H9 (cell line): ENCODE results near the gene RHOU. TPM values are rescaled to one million over a fixed set of nuclear protein-coding genes. Genes with fewer than 3 reads are reported as not detected.

ENCODE experiments used
- DNase-seq: peaks from one replicate; pipeline ENCODE4 v3.0.0-alpha.2; 2017
- H2AFZ ChIP-seq: one replicate; pipeline ENCODE4 v1.6.1; 2013; ENCODE audit warnings: mild to moderate bottlenecking, low read length, control low read depth, moderate library complexity
- H2AK5ac ChIP-seq: 2 replicates; pipeline ENCODE4 v1.6.1; 2013; ENCODE audit warnings: low read length, control low read depth, mixed read lengths; ENCODE audit not compliant: insufficient read length
- H2BK120ac ChIP-seq: one replicate; pipeline ENCODE4 v1.6.1; 2013; ENCODE audit warnings: low read depth, mild to moderate bottlenecking, low read length, control low read depth, inconsistent platforms; ENCODE audit not compliant: poor library complexity, severe bottlenecking
- H2BK12ac ChIP-seq: 2 replicates; pipeline ENCODE4 v1.6.1; 2013; ENCODE audit warnings: low read length, control low read depth, mixed read lengths, low read depth; ENCODE audit not compliant: insufficient read length
- H2BK15ac ChIP-seq: 2 replicates; pipeline ENCODE4 v1.6.1; 2013; ENCODE audit warnings: low read depth, low read length, control low read depth
- H2BK20ac ChIP-seq: one replicate; pipeline ENCODE4 v1.6.1; 2013; ENCODE audit warnings: low read depth, mild to moderate bottlenecking, low read length, control low read depth, inconsistent platforms; ENCODE audit not compliant: poor library complexity, severe bottlenecking
- H2BK5ac ChIP-seq: 2 replicates; pipeline ENCODE4 v1.6.1; 2013; ENCODE audit warnings: low read length, control low read depth, mixed read lengths; ENCODE audit not compliant: insufficient read length
- H3K14ac ChIP-seq: 2 replicates; pipeline ENCODE4 v1.6.1; 2013; ENCODE audit warnings: low read length, control low read depth; ENCODE audit not compliant: insufficient read depth
- H3K18ac ChIP-seq: 2 replicates; pipeline ENCODE4 v1.6.1; 2013; ENCODE audit warnings: low read depth, mild to moderate bottlenecking, mixed read lengths, low read length, control low read depth; ENCODE audit not compliant: insufficient read length
- H3K23ac ChIP-seq: 2 replicates; pipeline ENCODE4 v1.6.1; 2013; ENCODE audit warnings: low read length, control low read depth, mixed read lengths, low read depth; ENCODE audit not compliant: insufficient read length
- H3K23me2 ChIP-seq: 2 replicates; pipeline ENCODE4 v1.6.1; 2013; ENCODE audit warnings: low read depth, mild to moderate bottlenecking, mixed read lengths, low read length, control low read depth; ENCODE audit not compliant: insufficient read length, poor library complexity, severe bottlenecking
- H3K27ac ChIP-seq: 2 replicates; pipeline ENCODE4 v1.5.1; 2013; ENCODE audit warnings: low read length, control low read depth, mixed read lengths, low read depth; ENCODE audit not compliant: insufficient read length
- H3K27me3 ChIP-seq: 2 replicates; pipeline ENCODE4 v1.6.1; 2013; ENCODE audit warnings: low read length, control low read depth, inconsistent platforms; ENCODE audit not compliant: insufficient read depth
- H3K4ac ChIP-seq: 2 replicates; pipeline ENCODE4 v1.6.1; 2013; ENCODE audit warnings: low read depth, mild to moderate bottlenecking, control low read depth, inconsistent platforms, low read length, moderate library complexity
- H3K4me1 ChIP-seq: 2 replicates; pipeline ENCODE4 v1.6.1; 2013; ENCODE audit warnings: low read length, control low read depth, inconsistent platforms; ENCODE audit not compliant: insufficient read depth
- H3K4me2 ChIP-seq: 2 replicates; pipeline ENCODE4 v1.6.1; 2013; ENCODE audit warnings: low read length, control low read depth, mixed read lengths; ENCODE audit not compliant: insufficient read length, insufficient read depth
- H3K56ac ChIP-seq: 2 replicates; pipeline ENCODE4 v1.6.1; 2013; ENCODE audit warnings: low read depth, mild to moderate bottlenecking, mixed read lengths, low read length, control low read depth; ENCODE audit not compliant: insufficient read length
- H3K79me1 ChIP-seq: 2 replicates; pipeline ENCODE4 v1.6.1; 2013; ENCODE audit warnings: low read depth, mild to moderate bottlenecking, moderate library complexity, low read length, control low read depth, inconsistent platforms; ENCODE audit not compliant: insufficient read depth, poor library complexity, severe bottlenecking
- H3K79me2 ChIP-seq: 2 replicates; pipeline ENCODE4 v1.6.1; 2013; ENCODE audit warnings: low read length, control low read depth, inconsistent platforms; ENCODE audit not compliant: insufficient read depth
- H3K9ac ChIP-seq: 2 replicates; pipeline ENCODE4 v1.6.1; 2013; ENCODE audit warnings: low read length, control low read depth, mixed read lengths; ENCODE audit not compliant: insufficient read length; ENCODE audit errors: extremely low read depth
- H3K9me3 ChIP-seq: one replicate; pipeline ENCODE4 v1.6.1; 2013; ENCODE audit warnings: low read depth, low read length, inconsistent platforms; ENCODE audit not compliant: control insufficient read depth
- H3T11ph ChIP-seq: one replicate; pipeline ENCODE4 v1.6.1; 2013; ENCODE audit warnings: mild to moderate bottlenecking, low read length, control low read depth, inconsistent platforms
- H4K20me1 ChIP-seq: one replicate; pipeline ENCODE4 v1.6.1; 2013; ENCODE audit not compliant: control insufficient read depth, insufficient read length, insufficient read depth
- H4K5ac ChIP-seq: 2 replicates; pipeline ENCODE4 v1.6.1; 2013; ENCODE audit warnings: low read depth, mild to moderate bottlenecking, mixed read lengths, low read length, control low read depth; ENCODE audit not compliant: insufficient read length
- H4K8ac ChIP-seq: replicated peaks from 2 replicates; pipeline ENCODE4 v1.6.1; 2013; ENCODE audit warnings: low read length, control low read depth, mixed read lengths, low read depth; ENCODE audit not compliant: insufficient read length
- H4K91ac ChIP-seq: 2 replicates; pipeline ENCODE4 v1.6.1; 2013; ENCODE audit warnings: low read depth, mild to moderate bottlenecking, moderate library complexity, mixed read lengths, low read length, control low read depth; ENCODE audit not compliant: insufficient read length
- H3K27ac Mint-ChIP-seq, 3 experiments: 2 replicates in 2 of 3; 3 replicates in 1 of 3; pipeline ENCODE4 v1.8.0; 2020 to 2021; ENCODE audit warnings: mixed read lengths in 3 of 3, mild to moderate bottlenecking in 1 of 3, moderate library complexity in 1 of 3
- H3K27me3 Mint-ChIP-seq: 2 replicates; pipeline ENCODE4 v1.8.0; 2021; ENCODE audit warnings: low read depth, mild to moderate bottlenecking, moderate library complexity, mixed read lengths
- H3K36me3 Mint-ChIP-seq, 3 experiments: 2 replicates in 2 of 3; 3 replicates in 1 of 3; pipeline ENCODE4 v1.8.0; 2020 to 2021; ENCODE audit warnings: low read depth in 3 of 3, mixed read lengths in 3 of 3; ENCODE audit not compliant: insufficient read depth in 1 of 3
- H3K4me1 Mint-ChIP-seq, 2 experiments: 2 replicates each; pipeline ENCODE4 v1.8.0; 2020; ENCODE audit warnings: mixed read lengths in 2 of 2
- H3K4me3 Mint-ChIP-seq, 2 experiments: 2 replicates in 1 of 2; 3 replicates in 1 of 2; pipeline ENCODE4 v1.8.0; 2020 to 2021; ENCODE audit warnings: mild to moderate bottlenecking in 2 of 2, mixed read lengths in 2 of 2, moderate library complexity in 1 of 2
- H3K9me3 Mint-ChIP-seq, 2 experiments: 2 replicates in 1 of 2; 3 replicates in 1 of 2; pipeline ENCODE4 v1.8.0; 2020; ENCODE audit warnings: mild to moderate bottlenecking in 2 of 2, mixed read lengths in 2 of 2, moderate library complexity in 1 of 2
- WGBS: extraction: QIAGEN DNeasy Blood & Tissue Kit; methylation state at CpG from one replicate; pipeline ENCODE4 v1.1.7; 2013; ENCODE audit warnings: missing lambda C conversion rate, low lambda C conversion rate, mixed read lengths; ENCODE audit not compliant: insufficient read length; ENCODE audit errors: extremely low coverage; 5-methylcytosine and 5-hydroxymethylcytosine counted together
- total RNA-seq: library from RNA; stranded (reverse); gene quantifications from 2 replicates; pipeline ENCODE4 v1.2.1, GENCODE V29; 2021
- TF ChIP-seq, protein P1 (sequence below): fragments of 200-600 bp; sonication (generic); conservative IDR thresholded peaks from 3 replicates; pipeline ENCODE4 v1.8.0; 2021; ENCODE audit warnings: antibody characterized with exemption, mild to moderate bottlenecking

RHOU gene
- total RNA-seq, 1 experiment from 2014 or later: 3.9 TPM

DNA sequence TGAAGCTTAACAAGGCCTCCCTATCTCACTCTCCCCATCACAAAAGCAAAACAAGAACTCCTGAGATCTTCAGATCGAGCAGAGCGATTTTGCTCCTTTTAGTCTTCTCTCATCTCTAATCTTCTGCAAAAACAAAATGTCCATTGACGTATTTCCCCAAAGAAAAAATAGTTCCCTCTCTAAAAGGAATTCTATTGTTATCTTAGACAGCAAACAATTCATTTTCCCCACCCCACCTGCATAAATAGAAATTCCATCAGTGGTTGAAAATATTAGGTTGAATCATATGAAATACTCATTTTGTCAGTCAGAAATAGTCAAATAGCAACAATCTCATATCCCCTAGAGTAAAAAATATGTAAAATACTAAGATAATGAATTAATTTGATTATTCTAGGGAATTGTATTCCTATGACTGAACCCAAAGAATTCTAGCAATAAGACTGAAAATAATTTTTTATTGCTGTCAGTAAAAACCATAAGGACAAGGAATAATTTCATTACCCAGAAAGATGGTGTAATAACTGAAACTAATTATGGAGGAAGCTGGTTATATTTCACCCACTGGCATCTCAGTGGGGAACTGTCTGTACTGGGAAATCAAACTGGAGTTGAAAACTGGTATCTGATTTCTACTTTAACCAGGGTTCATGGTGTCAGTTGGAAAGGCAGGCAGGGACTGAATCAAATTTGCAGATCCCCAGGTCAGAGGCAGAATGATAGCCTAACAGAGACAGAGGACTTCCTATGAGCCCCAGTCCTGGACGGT lies 51.3 kb downstream of the RHOU start:
- no CpG with 5 or more reads among the region's 4 CpGs for WGBS

More for the DNA sequence above, 51.3 kb downstream of the RHOU start:
- H2AK5ac ChIP-seq: no peak overlapping the region
- no peak overlapping the region for H3K56ac ChIP-seq
- TF ChIP-seq, protein P1, sequence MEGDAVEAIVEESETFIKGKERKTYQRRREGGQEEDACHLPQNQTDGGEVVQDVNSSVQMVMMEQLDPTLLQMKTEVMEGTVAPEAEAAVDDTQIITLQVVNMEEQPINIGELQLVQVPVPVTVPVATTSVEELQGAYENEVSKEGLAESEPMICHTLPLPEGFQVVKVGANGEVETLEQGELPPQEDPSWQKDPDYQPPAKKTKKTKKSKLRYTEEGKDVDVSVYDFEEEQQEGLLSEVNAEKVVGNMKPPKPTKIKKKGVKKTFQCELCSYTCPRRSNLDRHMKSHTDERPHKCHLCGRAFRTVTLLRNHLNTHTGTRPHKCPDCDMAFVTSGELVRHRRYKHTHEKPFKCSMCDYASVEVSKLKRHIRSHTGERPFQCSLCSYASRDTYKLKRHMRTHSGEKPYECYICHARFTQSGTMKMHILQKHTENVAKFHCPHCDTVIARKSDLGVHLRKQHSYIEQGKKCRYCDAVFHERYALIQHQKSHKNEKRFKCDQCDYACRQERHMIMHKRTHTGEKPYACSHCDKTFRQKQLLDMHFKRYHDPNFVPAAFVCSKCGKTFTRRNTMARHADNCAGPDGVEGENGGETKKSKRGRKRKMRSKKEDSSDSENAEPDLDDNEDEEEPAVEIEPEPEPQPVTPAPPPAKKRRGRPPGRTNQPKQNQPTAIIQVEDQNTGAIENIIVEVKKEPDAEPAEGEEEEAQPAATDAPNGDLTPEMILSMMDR: no peak
- H3K79me2 ChIP-seq: no peaks in the 10 kb centered on the region
- DNase-seq: no peak
- H4K5ac ChIP-seq: no peak overlapping the region
- no peaks in the 10 kb centered on the region for H3K79me1 ChIP-seq
- H3K18ac ChIP-seq: no peak overlapping the region
- no peak overlapping the region for H3K23ac ChIP-seq
- H3K14ac ChIP-seq: no peak overlapping the region
- Mint-ChIP-seq H3K4me1 (no peaks in the 10 kb centered on the region), H3K27ac (no peak overlapping the region), H3K36me3 (no peaks in the 10 kb centered on the region; a peak in 1 of 7 replicates), H3K27me3 (peaks cover 10% of the 10 kb centered on the region), H3K4me3 (no peak overlapping the region), H3K9me3 (no peaks in the 10 kb centered on the region)
- no peak overlapping the region for H3T11ph ChIP-seq
- no peaks in the 10 kb centered on the region for H4K20me1 ChIP-seq
- H2BK5ac ChIP-seq: no peak overlapping the region
- H3K4me2 ChIP-seq: no peak overlapping the region
- no peak overlapping the region for H3K27ac ChIP-seq
- no peak overlapping the region for H2BK120ac ChIP-seq
- no peak overlapping the region for H3K4ac ChIP-seq
- H2BK12ac ChIP-seq: no peak overlapping the region
- no peaks in the 10 kb centered on the region for H3K23me2 ChIP-seq
- H3K9me3 ChIP-seq: no peaks in the 10 kb centered on the region
- no peak overlapping the region for H3K9ac ChIP-seq
- no peak overlapping the region for H2BK15ac ChIP-seq
- H4K8ac ChIP-seq: no peak overlapping the region
- no peak overlapping the region for H2BK20ac ChIP-seq
- no peaks in the 10 kb centered on the region for H3K27me3 ChIP-seq
- no peaks in the 10 kb centered on the region for H3K4me1 ChIP-seq
- H4K91ac ChIP-seq: no peak overlapping the region
- H2AFZ ChIP-seq: no peak overlapping the region
